ENCODE results near the gene LRRN2. TPM values are rescaled to one million over a fixed set of nuclear protein-coding genes. Genes with fewer than 3 reads are reported as not detected.

The LRRN2 gene
- total RNA-seq, 1 donor from 2014 or later, result 4.6 TPM

DNA sequence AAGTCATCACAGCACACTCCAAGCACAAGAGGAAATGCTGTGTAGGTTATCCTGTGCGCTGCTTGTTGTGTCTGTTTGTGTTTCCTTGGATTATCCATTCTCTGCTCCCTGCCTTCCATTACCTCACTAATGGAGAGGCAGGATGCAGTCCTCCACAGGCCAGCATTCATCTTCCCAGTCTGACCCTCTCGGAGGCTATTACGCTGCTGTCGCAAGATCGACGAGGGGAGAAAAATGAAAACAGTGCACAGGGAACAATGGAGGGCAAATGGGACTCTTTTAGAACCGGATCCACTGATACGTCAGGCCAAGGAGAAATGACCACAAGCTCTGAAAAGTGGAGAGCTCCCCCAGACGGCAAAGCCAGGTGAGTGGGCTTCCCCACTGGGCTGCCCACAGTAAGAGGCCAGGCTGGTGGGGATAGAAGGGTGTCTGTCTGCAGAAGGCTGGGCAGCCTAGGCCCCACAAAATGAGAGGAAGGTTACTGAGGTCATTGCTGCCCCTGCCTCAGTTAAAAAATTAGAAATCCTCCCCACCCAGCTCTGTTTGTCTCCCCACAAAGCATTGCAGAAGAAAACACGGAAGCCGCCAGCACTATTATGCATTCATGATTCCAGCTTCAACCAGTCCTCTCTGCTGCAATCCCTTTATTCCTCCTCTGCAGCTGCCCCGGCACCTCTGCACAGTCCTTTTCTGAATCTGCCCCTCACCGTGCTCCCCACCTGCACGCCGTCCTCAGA is 21.7 kb downstream of the LRRN2 start:
- Mint-ChIP-seq H3K27ac (ENCODE audit: unreplicated experiment) (no peak overlapping the region), H3K4me1 (ENCODE audit: low read depth) (no peaks in the 10 kb centered on the region), H3K9me3 (ENCODE audit: low read depth) (no peaks in the 10 kb centered on the region), H3K27me3 (ENCODE audit: low read depth) (peaks cover 42% of the 10 kb centered on the region), H3K4me3 (ENCODE audit: unreplicated experiment) (no peak overlapping the region), H3K36me3 (ENCODE audit: low read depth) (peaks cover 7% of the 10 kb centered on the region)
- DNase-seq (ENCODE audit: low spot score), result no peak
- TF ChIP-seq, protein P1, sequence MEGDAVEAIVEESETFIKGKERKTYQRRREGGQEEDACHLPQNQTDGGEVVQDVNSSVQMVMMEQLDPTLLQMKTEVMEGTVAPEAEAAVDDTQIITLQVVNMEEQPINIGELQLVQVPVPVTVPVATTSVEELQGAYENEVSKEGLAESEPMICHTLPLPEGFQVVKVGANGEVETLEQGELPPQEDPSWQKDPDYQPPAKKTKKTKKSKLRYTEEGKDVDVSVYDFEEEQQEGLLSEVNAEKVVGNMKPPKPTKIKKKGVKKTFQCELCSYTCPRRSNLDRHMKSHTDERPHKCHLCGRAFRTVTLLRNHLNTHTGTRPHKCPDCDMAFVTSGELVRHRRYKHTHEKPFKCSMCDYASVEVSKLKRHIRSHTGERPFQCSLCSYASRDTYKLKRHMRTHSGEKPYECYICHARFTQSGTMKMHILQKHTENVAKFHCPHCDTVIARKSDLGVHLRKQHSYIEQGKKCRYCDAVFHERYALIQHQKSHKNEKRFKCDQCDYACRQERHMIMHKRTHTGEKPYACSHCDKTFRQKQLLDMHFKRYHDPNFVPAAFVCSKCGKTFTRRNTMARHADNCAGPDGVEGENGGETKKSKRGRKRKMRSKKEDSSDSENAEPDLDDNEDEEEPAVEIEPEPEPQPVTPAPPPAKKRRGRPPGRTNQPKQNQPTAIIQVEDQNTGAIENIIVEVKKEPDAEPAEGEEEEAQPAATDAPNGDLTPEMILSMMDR (IDR thresholded peaks at IDR 0.05), result no peak

DNA sequence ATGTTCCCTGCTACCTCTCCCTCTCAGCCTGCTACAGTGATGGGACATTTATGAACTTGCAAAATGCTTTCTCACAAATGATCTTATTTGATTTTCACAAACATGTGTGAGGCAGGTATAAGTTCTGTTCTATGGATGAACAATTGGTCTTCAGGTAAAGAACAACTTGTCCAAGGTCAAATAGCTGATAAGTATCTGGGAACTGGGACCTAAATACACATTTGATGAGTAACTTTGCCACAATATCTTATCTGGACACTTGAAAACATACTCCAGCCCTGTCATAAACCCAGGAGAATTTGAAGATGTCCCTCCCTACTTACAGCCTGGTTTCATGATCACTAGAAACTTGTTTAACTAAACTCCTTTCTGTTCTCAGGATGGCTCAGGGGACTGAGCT is 23.0 kb downstream of the LRRN2 start:
- Mint-ChIP-seq H3K36me3 (ENCODE audit: low read depth) (peaks cover 7% of the 10 kb centered on the region), H3K27ac (ENCODE audit: unreplicated experiment) (no peak overlapping the region), H3K4me3 (ENCODE audit: unreplicated experiment) (no peak overlapping the region), H3K4me1 (ENCODE audit: low read depth) (no peaks in the 10 kb centered on the region), H3K9me3 (ENCODE audit: low read depth) (no peaks in the 10 kb centered on the region), H3K27me3 (ENCODE audit: low read depth) (peaks cover 42% of the 10 kb centered on the region)
- TF ChIP-seq, protein P1 (IDR thresholded peaks at IDR 0.05), result no peak
- no peak for DNase-seq (ENCODE audit: low spot score)

DNA sequence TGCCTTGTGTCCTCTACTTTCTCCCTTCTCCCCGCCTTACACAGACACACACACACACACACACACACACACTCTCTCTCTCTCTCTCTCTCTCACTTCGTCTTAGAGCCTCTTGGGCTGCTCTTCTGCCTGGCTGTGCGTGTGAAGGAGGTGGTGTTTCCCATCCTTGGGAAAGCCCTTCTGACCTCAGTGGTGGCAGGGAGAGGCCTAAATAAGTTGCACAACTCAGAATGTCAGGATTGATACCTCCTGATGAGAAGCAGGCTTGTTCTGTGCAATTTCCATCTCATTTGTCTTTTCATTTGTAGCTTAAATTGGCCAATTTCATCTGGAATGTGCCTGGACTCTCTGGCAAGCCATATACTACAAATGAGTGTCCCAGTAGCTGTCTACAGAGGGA is 25.0 kb downstream of the LRRN2 start:
- no peaks in the 10 kb centered on the region for H3K9me3 Mint-ChIP-seq (ENCODE audit: low read depth)
- peaks cover 52% of the 10 kb centered on the region for H3K27me3 Mint-ChIP-seq (ENCODE audit: low read depth)
- no peak for DNase-seq (ENCODE audit: low spot score)
- H3K36me3 Mint-ChIP-seq (ENCODE audit: low read depth), result peaks cover 7% of the 10 kb centered on the region
- TF ChIP-seq, protein P1 (IDR thresholded peaks at IDR 0.05), result no peak
- H3K4me3 Mint-ChIP-seq (ENCODE audit: unreplicated experiment), result no peak overlapping the region
- no peak overlapping the region for H3K27ac Mint-ChIP-seq (ENCODE audit: unreplicated experiment)
- H3K4me1 Mint-ChIP-seq (ENCODE audit: low read depth), result no peaks in the 10 kb centered on the region

DNA sequence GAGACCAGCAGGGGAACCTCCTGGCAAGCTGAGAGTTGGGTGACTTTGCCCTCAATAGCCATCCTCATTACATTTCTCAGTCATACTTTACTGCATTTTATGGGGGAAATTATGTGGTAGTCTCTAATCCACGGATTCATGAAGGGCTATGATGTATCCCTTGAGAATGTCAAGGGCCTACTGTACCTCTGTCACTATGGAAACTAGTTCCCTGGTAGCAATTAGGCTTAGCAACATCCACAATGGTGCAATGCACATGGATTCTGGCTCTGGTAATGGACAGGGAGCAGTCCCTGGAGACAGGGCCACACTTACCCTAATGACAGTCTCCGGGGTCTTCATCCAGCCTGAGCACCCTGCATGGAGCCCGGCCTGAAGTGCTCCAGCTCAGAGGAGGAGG is 26.5 kb downstream of the LRRN2 start:
- TF ChIP-seq, protein P1 (IDR thresholded peaks at IDR 0.05), result no peak
- H3K4me1 Mint-ChIP-seq (ENCODE audit: low read depth), result no peaks in the 10 kb centered on the region
- peaks cover 48% of the 10 kb centered on the region for H3K27me3 Mint-ChIP-seq (ENCODE audit: low read depth)
- H3K4me3 Mint-ChIP-seq (ENCODE audit: unreplicated experiment), result no peak overlapping the region
- H3K27ac Mint-ChIP-seq (ENCODE audit: unreplicated experiment), result no peak overlapping the region
- no peak for DNase-seq (ENCODE audit: low spot score)
- no peaks in the 10 kb centered on the region for H3K36me3 Mint-ChIP-seq (ENCODE audit: low read depth)
- no peaks in the 10 kb centered on the region for H3K9me3 Mint-ChIP-seq (ENCODE audit: low read depth)

DNA sequence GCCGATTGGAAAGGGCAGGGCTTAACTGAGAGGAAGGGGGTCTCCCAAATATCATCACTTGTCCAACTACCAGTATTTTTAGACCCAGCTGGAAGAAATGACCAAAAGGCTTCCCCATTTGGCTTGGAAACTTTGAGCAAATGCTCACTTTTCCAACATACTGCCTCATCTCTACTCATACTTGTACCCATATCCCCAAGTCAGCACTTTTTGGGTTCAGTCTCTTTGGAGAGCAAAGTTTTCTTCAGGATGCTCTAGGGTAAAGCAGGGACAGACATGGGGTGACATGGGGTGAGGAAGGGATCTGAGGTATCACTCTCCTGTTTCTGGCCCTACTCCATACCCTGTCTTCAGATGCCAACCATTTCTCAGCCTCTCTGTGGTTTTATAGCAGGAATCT is 27.2 kb downstream of the LRRN2 start:
- H3K27ac Mint-ChIP-seq (ENCODE audit: unreplicated experiment), result no peak overlapping the region
- TF ChIP-seq, protein P1 (IDR thresholded peaks at IDR 0.05), result no peak
- no peaks in the 10 kb centered on the region for H3K4me1 Mint-ChIP-seq (ENCODE audit: low read depth)
- DNase-seq (ENCODE audit: low spot score), result no peak
- no peaks in the 10 kb centered on the region for H3K9me3 Mint-ChIP-seq (ENCODE audit: low read depth)
- no peak overlapping the region for H3K4me3 Mint-ChIP-seq (ENCODE audit: unreplicated experiment)
- H3K27me3 Mint-ChIP-seq (ENCODE audit: low read depth), result peaks cover 44% of the 10 kb centered on the region
- H3K36me3 Mint-ChIP-seq (ENCODE audit: low read depth), result no peaks in the 10 kb centered on the region

Data from chondrocyte (in vitro differentiated cells).